Measurements from ENCODE around the gene SENP2. TPM values are rescaled to one million over a fixed set of nuclear protein-coding genes. Genes with fewer than 3 reads are reported as not detected.

The SENP2 gene
- 10 to 100 TPM; 27.1 to 40.5 (median 28.4) TPM for total RNA-seq
- long read RNA-seq, donor 1, full-length matches to known transcripts = 20 of 34 reads
- long read RNA-seq, donor 1, partial matches to known transcripts = 3 of 34 reads
- long read RNA-seq, donor 1, other reads (novel, unspliced or antisense) = 11 of 34 reads
- long read RNA-seq, donor 2, partial matches to known transcripts = 2 of 2 reads
- long read RNA-seq, donor 2, other reads (novel, unspliced or antisense) = 0 of 2 reads

- Histone ChIP-seq H3K36me3 (ENCODE audit: low read depth) (no peaks in the 10 kb centered on the region), H3K4me1 (ENCODE audit: low read depth) (peaks cover 20% of the 10 kb centered on the region), H3K9me3 (no peaks in the 10 kb centered on the region), H3K4me3 (peak within 1 kb of the TSS; percentile 61)
- intact Hi-C loops (cut with DNase I, micrococcal nuclease) = no loop called here
- DNase-seq (peak; percentile 99 to 100 (median 100)), ATAC-seq (peak; percentile 97)
- TF ChIP-seq CTCF (IDR thresholded peaks at IDR 0.05) = no peak
These were observed at the start of gene SENP2 for GRCh38 chr3:185585859-185586685. SENP2 (plus strand) TSS chr3:185586295; CDS start chr3:185586414, 119 bp downstream.

GRCh38 chr3:185537369-185537970, 48.6 kb upstream of the SENP2 start:
- Histone ChIP-seq H3K36me3 (ENCODE audit: low read depth) (no peaks in the 10 kb centered on the region), H3K4me3 (no peak overlapping the region), H3K4me1 (ENCODE audit: low read depth) (peaks cover 16% of the 10 kb centered on the region), H3K9me3 (no peaks in the 10 kb centered on the region)
- ATAC-seq = peak; percentile 97
- peak in 2 of 3 donors; percentile 51 to 77 for DNase-seq
- TF ChIP-seq CTCF (IDR thresholded peaks at IDR 0.05) = no peak
- intact Hi-C loops (cut with DNase I, micrococcal nuclease) = no loop called here

- Histone ChIP-seq H3K4me3 (no peak overlapping the region), H3K9me3 (no peaks in the 10 kb centered on the region), H3K36me3 (ENCODE audit: low read depth) (no peaks in the 10 kb centered on the region), H3K4me1 (ENCODE audit: low read depth) (peaks cover 30% of the 10 kb centered on the region)
- DNase-seq = no peak
- intact Hi-C loops (cut with DNase I, micrococcal nuclease) = no loop called here
- ATAC-seq = no peak
- no peak for TF ChIP-seq CTCF (IDR thresholded peaks at IDR 0.05)
These were observed 46.2 kb upstream of the SENP2 start for GRCh38 chr3:185539934-185540333.

GRCh38 chr3:185540695-185541094, 45.4 kb upstream of the SENP2 start:
- Histone ChIP-seq H3K36me3 (ENCODE audit: low read depth) (no peaks in the 10 kb centered on the region), H3K9me3 (no peaks in the 10 kb centered on the region), H3K4me3 (no peak overlapping the region), H3K4me1 (ENCODE audit: low read depth) (peaks cover 36% of the 10 kb centered on the region)
- DNase-seq = no peak
- no peak for TF ChIP-seq CTCF (IDR thresholded peaks at IDR 0.05)
- no peak for ATAC-seq
- intact Hi-C loops (cut with DNase I, micrococcal nuclease) = no loop called here

- TF ChIP-seq CTCF (IDR thresholded peaks at IDR 0.05) = no peak
- Histone ChIP-seq H3K9me3 (no peaks in the 10 kb centered on the region), H3K4me1 (ENCODE audit: low read depth) (peaks cover 28% of the 10 kb centered on the region), H3K36me3 (ENCODE audit: low read depth) (no peaks in the 10 kb centered on the region), H3K4me3 (no peak overlapping the region)
- ATAC-seq = peak; percentile 15
- intact Hi-C loops (cut with DNase I, micrococcal nuclease) = no loop called here
- DNase-seq = peak in 1 of 3 donors; percentile 79
These were observed 37.0 kb upstream of the SENP2 start for GRCh38 chr3:185549122-185549521.
